ENCODE results near the gene CLASP2. TPM values are rescaled to one million over a fixed set of nuclear protein-coding genes. Genes with fewer than 3 reads are reported as not detected.

The CLASP2 gene
- total RNA-seq, 1 experiment from 2014 or later: 45.2 TPM

DNA sequence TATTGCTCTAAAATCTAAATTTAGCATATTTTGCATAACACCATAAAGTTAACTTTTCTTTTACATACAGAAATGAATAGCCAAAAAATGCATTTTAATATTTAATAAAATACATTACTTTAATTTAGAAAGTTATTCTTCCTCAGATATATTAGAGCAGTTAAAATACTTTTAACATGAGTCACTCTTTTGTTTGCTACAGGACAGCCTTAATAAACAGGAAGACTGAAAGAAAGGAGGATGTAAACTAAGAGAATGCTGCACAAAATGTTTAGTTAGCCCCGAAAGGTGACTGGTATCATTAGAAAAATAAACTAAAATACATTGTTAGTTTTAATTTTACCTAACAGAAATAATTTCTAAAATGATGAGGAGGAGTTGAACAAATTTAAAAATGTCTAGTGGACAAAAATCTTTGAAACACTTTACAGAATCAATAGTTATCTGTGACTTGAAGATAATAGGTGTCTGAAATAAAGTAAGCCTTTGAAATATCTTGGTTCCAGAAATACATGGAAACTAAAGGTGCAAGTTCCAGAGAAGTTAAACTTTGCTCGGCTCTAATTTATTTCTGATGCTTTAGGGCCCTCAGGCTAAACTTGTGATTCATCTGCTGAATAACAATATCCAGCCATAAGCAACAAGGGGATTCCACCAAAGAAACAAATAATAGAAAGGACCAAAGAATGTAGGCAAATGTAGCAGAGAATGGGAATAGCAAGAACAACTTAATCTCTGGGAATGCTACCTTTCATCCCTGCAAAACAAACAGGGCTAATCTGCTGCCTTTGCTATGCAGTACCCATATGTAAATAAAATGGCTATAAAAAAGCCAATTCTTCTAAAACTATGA lies 139.5 kb downstream of the CLASP2 start:
- Histone ChIP-seq H3K27me3 (no peaks in the 10 kb centered on the region), H3K9me3 (replicated peaks) (no peaks in the 10 kb centered on the region), H3K36me3 (no peaks in the 10 kb centered on the region), H3K27ac (no peak overlapping the region), H3K4me1 (no peaks in the 10 kb centered on the region), H3K4me3 (no peak overlapping the region)
- DNase-seq: no peak

DNA sequence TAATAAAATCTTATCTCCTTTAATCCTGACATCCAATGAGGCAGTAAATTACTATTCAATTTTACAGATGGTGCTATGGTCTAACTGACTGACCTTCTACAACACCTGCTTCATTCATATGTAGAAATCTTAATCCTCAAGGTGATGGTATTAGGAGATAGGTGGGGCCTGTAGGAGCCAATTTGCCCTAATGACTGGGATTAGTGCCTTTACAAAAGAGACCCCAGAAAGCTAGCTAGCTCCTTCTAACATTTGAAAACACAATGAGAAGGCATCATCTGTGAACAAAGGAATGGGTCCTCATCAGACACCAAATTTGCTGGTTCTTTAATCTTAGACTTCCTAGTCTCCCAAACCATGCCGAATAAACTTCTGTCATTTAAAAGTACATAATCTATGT lies 140.5 kb downstream of the CLASP2 start:
- Histone ChIP-seq H3K4me1 (no peaks in the 10 kb centered on the region), H3K36me3 (no peaks in the 10 kb centered on the region), H3K4me3 (no peak overlapping the region), H3K9me3 (replicated peaks) (no peaks in the 10 kb centered on the region), H3K27ac (no peak overlapping the region), H3K27me3 (no peaks in the 10 kb centered on the region)
- DNase-seq: no peak

GRCh38 chr3:33577173-33577572 lies 140.9 kb downstream of the CLASP2 start:
- Histone ChIP-seq H3K4me3 (no peak overlapping the region), H3K27ac (no peak overlapping the region), H3K4me1 (no peaks in the 10 kb centered on the region), H3K27me3 (no peaks in the 10 kb centered on the region), H3K36me3 (no peaks in the 10 kb centered on the region), H3K9me3 (replicated peaks) (no peaks in the 10 kb centered on the region)
- DNase-seq: no peak

DNA sequence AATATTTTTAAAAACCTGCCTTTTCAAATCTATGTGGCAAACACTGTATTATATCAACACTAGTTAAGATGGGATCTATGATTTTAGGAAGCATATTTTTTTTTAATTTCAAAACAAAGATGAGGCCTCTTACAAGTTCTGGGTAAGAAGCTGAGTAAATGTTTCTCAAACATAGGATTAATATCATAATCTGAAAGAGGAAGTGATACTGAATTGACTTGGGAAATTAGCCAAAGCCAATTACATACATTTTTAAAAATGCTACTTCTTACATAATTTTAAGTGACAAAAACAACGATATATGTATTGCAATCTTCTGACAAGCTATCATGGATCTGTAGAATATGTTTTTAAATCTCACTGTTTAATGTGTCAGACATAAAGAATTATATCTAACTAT lies 142.7 kb downstream of the CLASP2 start:
- no peaks in the 10 kb centered on the region for H3K4me1 ChIP-seq
- no peak overlapping the region for H3K27ac ChIP-seq
- DNase-seq: no peak
- no peaks in the 10 kb centered on the region for H3K9me3 ChIP-seq (replicated peaks)
- H3K4me3 ChIP-seq: no peak overlapping the region
- H3K27me3 ChIP-seq: no peaks in the 10 kb centered on the region
- H3K36me3 ChIP-seq: no peaks in the 10 kb centered on the region

DNA sequence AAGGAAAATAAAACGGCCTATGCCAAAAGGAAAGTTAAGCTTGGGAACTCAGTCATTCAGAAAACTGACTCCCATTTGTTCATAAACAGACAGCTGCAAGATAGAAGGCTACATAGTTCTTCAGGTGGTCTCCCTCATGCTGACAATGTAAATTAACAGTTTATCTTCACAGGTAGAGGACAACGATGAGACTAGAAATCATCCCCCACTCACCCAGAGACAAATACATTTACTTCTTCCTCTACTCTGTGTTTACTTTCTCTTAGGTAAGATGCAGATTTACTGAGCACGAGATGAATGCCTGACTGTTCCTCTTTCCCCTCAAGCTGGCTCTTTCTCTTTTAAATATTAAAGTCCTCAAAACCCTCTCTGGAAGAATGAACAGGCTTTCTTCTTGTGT lies 160.2 kb downstream of the CLASP2 start:
- Histone ChIP-seq H3K4me1 (no peaks in the 10 kb centered on the region), H3K36me3 (no peaks in the 10 kb centered on the region; the same call in none of the 2 replicates), H3K27me3 (no peaks in the 10 kb centered on the region), H3K27ac (no peak overlapping the region), H3K4me3 (no peak overlapping the region), H3K9me3 (replicated peaks) (no peaks in the 10 kb centered on the region)
- no peak for DNase-seq

DNA sequence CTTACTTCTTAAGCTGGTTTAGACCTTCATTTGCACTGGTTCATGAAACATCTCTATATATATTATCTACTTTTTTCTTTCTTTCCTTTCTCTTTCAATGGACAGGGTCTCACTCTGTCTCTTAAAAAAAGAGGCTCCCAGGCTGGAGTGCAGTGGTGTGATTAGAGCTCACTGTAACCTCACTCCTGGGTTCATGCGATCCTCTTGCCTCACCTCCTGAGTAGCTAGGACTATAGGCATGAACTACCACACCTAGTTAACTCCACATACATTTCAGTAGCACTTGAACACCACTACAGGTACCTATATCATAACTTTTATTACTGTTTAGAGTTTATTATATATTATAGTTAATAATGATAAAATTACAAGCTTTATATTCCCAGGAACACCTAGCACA lies 160.8 kb downstream of the CLASP2 start:
- Histone ChIP-seq H3K4me1 (no peaks in the 10 kb centered on the region), H3K9me3 (replicated peaks) (no peaks in the 10 kb centered on the region), H3K27me3 (no peaks in the 10 kb centered on the region), H3K27ac (no peak overlapping the region), H3K4me3 (no peak overlapping the region), H3K36me3 (no peaks in the 10 kb centered on the region; the same call in none of the 2 replicates)
- no peak for DNase-seq

GRCh38 chr3:33547101-33547500 lies 171.0 kb downstream of the CLASP2 start:
- Histone ChIP-seq H3K27ac (no peak overlapping the region), H3K4me1 (no peaks in the 10 kb centered on the region), H3K27me3 (no peaks in the 10 kb centered on the region), H3K36me3 (no peaks in the 10 kb centered on the region), H3K4me3 (no peak overlapping the region), H3K9me3 (replicated peaks) (no peaks in the 10 kb centered on the region)
- DNase-seq: no peak

DNA sequence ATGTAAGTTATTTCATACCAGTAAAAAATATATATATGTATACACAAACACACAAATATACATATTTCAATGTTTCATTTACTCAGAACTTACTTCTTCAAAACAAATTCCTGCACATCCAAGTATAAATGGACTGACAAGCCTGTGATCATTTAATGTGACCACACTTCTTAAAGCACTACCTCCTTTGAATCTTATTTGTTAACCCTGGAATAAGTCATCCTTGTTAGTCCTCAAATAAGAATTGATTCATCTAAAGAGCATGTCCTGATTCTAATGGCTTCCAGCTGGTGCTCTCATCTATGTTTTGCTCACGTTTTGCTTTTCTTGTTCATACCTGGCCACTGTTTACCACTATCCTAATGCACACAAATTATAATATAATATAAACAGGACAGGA lies 173.9 kb downstream of the CLASP2 start:
- H3K4me1 ChIP-seq: no peaks in the 10 kb centered on the region
- H3K36me3 ChIP-seq: no peaks in the 10 kb centered on the region
- no peaks in the 10 kb centered on the region for H3K27me3 ChIP-seq
- H3K9me3 ChIP-seq (replicated peaks): no peaks in the 10 kb centered on the region
- DNase-seq: no peak
- H3K27ac ChIP-seq: no peak overlapping the region
- H3K4me3 ChIP-seq: no peak overlapping the region

GRCh38 chr3:33543601-33544000 lies 174.5 kb downstream of the CLASP2 start:
- no peaks in the 10 kb centered on the region for H3K4me1 ChIP-seq
- H3K27me3 ChIP-seq: no peaks in the 10 kb centered on the region
- no peaks in the 10 kb centered on the region for H3K9me3 ChIP-seq (replicated peaks)
- no peaks in the 10 kb centered on the region for H3K36me3 ChIP-seq
- no peak overlapping the region for H3K4me3 ChIP-seq
- no peak overlapping the region for H3K27ac ChIP-seq
- no peak for DNase-seq

DNA sequence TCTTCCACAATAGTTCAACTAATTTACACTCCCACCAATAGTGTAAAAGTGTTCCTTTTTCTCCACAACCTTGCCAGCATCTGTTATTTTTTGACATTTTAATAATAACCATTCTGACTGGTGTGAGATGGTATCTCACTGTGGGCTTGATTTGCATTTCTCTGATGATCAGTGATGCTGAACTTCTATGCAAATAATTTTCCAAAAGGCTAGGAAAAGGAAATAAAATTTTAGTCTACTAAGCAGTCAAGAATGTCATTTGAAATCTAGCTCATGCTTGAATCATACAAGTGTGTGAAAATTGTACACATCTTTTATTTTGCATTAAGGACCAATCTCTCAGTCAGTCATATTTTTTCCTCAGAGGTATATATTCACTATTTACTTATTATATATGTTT lies 176.1 kb downstream of the CLASP2 start:
- H3K27me3 ChIP-seq: no peaks in the 10 kb centered on the region
- no peaks in the 10 kb centered on the region for H3K36me3 ChIP-seq
- H3K4me1 ChIP-seq: no peaks in the 10 kb centered on the region
- H3K27ac ChIP-seq: no peak overlapping the region
- no peaks in the 10 kb centered on the region for H3K9me3 ChIP-seq (replicated peaks)
- H3K4me3 ChIP-seq: no peak overlapping the region
- no peak for DNase-seq

GRCh38 chr3:33538678-33539339 lies 179.2 kb downstream of the CLASP2 start:
- H3K27ac ChIP-seq: no peak overlapping the region
- H3K36me3 ChIP-seq: no peaks in the 10 kb centered on the region
- H3K4me1 ChIP-seq: no peaks in the 10 kb centered on the region
- no peak for DNase-seq
- H3K4me3 ChIP-seq: no peak overlapping the region
- H3K27me3 ChIP-seq: no peaks in the 10 kb centered on the region
- H3K9me3 ChIP-seq (replicated peaks): no peaks in the 10 kb centered on the region

DNA sequence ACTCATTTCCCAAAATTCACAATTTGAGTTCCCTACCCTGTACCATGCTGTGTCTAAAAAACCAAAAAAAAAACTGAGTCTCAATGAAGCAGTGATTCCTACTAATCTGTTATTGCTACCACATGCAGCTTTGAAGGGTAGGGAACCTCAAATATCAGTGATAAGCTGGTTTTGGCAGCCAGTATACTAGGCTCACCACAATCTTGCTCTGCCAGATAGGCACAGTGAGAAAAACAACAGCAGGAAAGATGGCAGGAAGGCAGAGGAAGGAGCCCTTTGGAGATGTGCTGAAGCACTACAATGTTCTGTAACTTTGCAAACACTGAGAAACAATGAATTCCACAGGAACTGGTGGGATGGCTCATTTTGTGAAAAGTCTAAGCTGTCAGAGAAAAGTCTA lies 180.9 kb downstream of the CLASP2 start:
- no peaks in the 10 kb centered on the region for H3K27me3 ChIP-seq
- H3K36me3 ChIP-seq: no peaks in the 10 kb centered on the region
- no peaks in the 10 kb centered on the region for H3K4me1 ChIP-seq
- no peak overlapping the region for H3K27ac ChIP-seq
- no peak for DNase-seq
- no peak overlapping the region for H3K4me3 ChIP-seq
- no peaks in the 10 kb centered on the region for H3K9me3 ChIP-seq (replicated peaks)

DNA sequence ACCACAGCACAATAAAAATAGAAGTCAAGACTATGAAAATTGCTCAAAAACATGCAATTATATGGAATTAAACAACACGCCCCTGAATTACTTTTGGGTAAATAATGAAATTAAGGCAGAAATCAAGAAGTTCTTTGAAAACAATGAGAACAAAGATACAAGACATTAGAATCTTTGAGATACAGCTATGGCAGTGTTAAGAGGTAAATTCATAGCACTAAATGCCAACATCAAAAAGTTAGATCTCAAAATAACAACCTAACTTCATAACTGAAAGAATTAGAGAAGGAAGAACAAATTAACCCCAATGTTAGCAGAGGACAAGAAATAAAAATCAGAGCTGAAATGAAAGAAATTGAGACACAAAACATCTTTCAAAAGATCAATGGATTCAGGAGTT lies 191.3 kb downstream of the CLASP2 start:
- H3K27ac ChIP-seq: no peak overlapping the region
- no peaks in the 10 kb centered on the region for H3K27me3 ChIP-seq
- H3K36me3 ChIP-seq: 0 out of 2 replicates have a peak, but pooled peaks cover 2% of the 10 kb centered on the region
- H3K9me3 ChIP-seq (replicated peaks): no peaks in the 10 kb centered on the region
- no peaks in the 10 kb centered on the region for H3K4me1 ChIP-seq
- H3K4me3 ChIP-seq: no peak overlapping the region
- no peak for DNase-seq

DNA sequence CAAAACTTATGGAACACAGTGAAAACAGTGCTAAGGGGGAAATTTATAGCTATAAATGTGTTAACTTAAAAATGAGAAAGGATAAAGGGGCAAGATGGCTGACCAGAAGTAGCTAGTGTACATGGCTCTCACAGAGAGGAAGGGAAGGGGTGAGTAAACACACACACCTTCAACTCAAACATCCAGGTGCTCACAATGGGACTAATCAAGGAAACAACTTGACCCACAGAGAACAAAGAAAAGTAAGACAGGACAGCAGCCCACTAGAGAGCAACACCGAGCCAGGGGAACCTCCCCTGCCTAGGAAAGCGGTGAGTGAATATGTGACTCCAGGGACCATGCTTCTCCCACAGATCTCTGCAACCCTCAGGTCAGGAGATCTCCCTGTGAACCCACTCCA lies 192.8 kb downstream of the CLASP2 start:
- no peaks in the 10 kb centered on the region for H3K36me3 ChIP-seq
- H3K27ac ChIP-seq: no peak overlapping the region
- no peaks in the 10 kb centered on the region for H3K27me3 ChIP-seq
- H3K9me3 ChIP-seq (replicated peaks): no peaks in the 10 kb centered on the region
- DNase-seq: no peak
- no peaks in the 10 kb centered on the region for H3K4me1 ChIP-seq
- no peak overlapping the region for H3K4me3 ChIP-seq

GRCh38 chr3:33523093-33523667 lies 194.9 kb downstream of the CLASP2 start:
- no peak for DNase-seq
- H3K9me3 ChIP-seq (replicated peaks): no peaks in the 10 kb centered on the region
- H3K27ac ChIP-seq: no peak overlapping the region

More at GRCh38 chr3:33523093-33523667, 194.9 kb downstream of the CLASP2 start:
- H3K4me3 ChIP-seq: no peak overlapping the region
- H3K36me3 ChIP-seq: no peaks in the 10 kb centered on the region
- no peaks in the 10 kb centered on the region for H3K4me1 ChIP-seq
- H3K27me3 ChIP-seq: no peaks in the 10 kb centered on the region
